Inflammatory macrophage treated with lipopolysaccharide for 4 hours (primary cell): Measurements from ENCODE around the gene DAB2IP.
A peak's percentile ranks its signal among the peaks of the same experiment; 100 is the strongest.

ENCODE experiments used
- DNase-seq: peaks from one replicate; pipeline ENCODE4 v3.0.0-alpha.2; 2020

Gene DAB2IP

GRCh38 chr9:121686930-121687541, 35.6 kb downstream of the DAB2IP start:
- peak; percentile 55 for DNase-seq

- no peak for DNase-seq
These were observed 36.8 kb downstream of the DAB2IP start for GRCh38 chr9:121688146-121688680.

DNA sequence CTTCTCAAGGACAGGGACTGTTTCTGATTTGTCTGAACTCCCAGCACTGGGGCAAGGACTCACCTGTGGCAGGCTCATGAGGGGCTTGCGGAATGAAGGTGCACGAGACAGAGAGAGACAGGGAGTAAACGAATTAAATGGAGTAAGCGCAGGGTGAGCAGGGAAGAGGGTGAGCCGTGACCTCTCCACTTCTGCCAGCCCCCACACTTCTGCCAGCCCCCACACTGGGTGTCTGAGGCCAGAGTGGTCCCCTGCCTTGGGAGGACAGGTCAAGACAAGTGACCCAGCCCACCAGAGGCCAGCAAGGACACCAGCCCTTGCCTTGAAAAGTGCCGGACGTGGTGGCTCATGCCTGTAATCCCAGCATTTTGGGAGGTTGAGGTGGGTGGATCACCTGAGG, 37.2 kb downstream of the DAB2IP start:
- no peak for DNase-seq

DNA sequence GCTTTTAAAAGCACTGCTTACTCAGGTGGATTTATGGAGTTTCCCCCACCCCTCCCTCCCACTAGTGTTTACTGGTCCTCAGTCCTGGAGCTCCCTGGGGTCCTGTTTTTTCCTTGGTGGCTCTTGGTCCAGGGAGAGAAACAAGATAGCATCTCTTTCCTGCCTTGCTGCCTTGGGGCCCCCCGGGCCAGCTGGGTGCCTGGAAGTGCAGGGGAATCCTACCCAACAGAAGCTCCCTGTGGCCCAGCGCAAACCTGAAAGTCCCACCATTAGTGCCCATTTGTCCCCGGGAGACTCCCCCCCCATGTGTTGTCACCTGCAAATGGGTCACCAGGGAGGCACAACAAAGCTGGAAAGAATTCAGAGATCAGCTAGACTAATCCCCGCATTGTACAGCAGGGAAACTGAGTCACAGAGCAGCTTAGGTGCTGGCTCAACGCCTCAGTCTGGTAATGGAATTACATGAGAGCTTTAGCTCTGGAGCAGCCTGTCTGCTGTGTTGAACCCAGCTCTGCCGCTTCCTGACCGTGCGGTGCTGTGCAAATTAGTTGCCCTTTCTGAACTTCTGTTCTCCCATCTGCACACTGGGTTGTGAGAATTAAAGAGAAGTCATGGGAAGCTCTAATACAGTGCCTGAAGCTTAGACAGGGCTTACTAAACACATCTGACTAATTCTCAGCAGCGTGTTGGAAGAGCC, 38.2 kb downstream of the DAB2IP start:
- DNase-seq, result no peak

- DNase-seq, result no peak
These were observed 38.9 kb downstream of the DAB2IP start for GRCh38 chr9:121690316-121690715.

GRCh38 chr9:121690766-121691165, 39.3 kb downstream of the DAB2IP start:
- no peak for DNase-seq

- no peak for DNase-seq
These were observed 40.5 kb downstream of the DAB2IP start for GRCh38 chr9:121691890-121692289.

DNA sequence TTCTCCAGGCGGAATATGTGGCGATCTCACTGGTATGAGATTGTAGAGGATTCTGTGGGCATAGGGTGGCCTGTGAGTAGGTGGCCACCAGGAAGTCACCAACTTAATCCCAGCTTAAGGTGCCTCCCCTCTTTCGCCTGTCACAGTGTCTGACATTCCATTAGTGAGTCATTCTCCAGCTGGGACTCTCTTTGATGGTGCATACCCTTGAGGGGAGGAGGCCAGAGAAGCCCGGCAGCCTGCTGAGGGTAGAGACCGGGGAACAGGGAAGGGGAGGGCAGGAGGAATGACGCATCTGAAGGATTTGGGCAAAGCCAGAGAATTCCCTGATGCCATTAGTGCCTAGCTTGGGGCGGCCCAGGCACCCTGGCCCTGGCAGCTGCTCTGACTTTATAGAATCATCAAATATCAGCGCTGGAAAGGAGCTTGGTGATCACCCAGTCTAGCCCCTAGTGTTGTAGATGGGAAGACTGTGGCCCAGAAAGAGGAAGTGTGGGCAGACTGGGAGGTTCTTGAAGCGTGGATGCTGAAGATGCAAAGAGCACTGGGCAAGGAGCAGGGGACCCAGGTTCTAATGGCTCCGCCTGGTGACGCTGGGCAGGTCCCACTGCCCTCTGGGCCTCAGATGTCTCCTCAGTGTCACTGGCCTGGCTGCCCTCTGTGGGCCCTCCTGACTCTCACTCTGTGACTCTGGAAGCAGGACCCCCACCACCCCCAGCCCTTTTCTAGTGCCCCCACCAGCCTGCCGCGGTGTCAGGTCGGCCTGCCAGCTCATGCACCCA, 41.4 kb downstream of the DAB2IP start:
- no peak for DNase-seq

- no peak for DNase-seq
These were observed 41.9 kb downstream of the DAB2IP start for GRCh38 chr9:121693388-121693670.

DNA sequence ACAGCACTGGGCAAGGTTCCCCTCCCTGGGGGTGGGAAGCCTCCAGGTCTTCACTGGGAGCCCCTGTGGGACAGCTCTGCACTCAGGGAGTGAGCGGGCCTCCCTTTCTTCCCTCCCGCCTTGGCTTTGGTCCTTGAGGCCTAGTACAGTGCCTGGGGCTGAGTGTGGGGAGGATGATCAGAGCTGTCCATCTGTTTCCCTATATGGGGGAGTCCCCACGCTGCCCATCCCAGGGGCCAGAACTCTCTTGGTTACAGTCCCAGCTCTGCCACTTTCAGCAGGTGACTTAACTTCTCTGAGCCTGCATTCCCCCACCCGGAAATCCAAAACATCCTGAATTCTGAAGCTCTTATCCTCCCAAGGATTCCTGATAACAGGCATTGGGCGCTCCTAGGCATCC, 42.6 kb downstream of the DAB2IP start:
- DNase-seq, result no peak

DNA sequence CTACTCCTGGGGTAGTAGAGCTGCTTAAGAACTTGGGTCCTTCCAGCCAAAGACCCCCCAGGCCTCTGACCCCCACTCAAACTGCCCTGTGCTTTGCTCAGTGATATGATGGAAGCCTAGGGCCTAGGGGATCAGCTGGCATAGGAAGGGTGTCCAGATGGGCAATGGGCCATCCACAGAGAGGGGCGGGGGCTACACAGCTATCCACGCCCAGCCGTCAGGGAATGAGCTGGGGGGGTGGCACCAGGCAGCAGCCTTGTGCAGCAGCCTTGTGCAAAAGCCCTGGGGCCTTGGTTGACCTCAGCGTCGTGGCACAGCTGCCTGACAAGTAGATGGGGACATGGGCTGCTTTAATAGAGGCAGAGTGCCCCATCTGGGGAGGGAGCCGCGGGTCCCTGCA, 43.2 kb downstream of the DAB2IP start:
- no peak for DNase-seq

- DNase-seq, result no peak
These were observed 45.5 kb downstream of the DAB2IP start for GRCh38 chr9:121696930-121697329.

- peak; percentile 6 for DNase-seq
These were observed 47.5 kb downstream of the DAB2IP start for GRCh38 chr9:121698627-121699570.

DNA sequence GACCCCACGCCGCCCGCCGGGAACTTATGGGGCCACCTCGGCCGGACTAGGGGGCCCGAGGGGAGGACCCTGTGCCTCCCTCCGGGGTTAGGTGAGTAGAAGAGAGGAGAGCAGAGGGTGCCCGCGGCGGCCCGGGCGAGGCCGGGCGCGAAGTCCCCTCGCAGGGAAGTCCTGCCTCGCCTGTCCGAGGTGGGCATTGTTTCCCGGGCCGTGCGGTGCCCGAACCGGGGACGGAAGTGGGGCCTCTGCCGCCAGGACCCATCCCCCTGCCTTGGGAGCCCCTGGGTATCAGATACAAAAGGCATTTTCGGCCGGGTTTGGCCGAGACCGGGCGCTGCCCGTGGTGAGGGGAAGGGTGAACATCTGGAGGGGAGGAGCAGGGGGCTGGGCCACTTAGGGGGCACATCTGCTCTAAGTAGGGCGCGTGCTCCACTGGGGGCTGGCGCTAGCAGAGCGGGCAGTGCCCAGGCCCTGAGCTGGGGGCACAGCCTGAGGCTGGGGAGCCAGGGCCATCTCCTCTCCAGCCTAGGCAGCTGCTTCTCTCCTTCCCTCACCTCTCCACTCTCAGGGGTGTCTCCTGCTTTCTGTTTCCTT, 48.2 kb downstream of the DAB2IP start:
- DNase-seq, result no peak

GRCh38 chr9:121700165-121700831, 48.9 kb downstream of the DAB2IP start:
- DNase-seq, result peak; percentile 11

DNA sequence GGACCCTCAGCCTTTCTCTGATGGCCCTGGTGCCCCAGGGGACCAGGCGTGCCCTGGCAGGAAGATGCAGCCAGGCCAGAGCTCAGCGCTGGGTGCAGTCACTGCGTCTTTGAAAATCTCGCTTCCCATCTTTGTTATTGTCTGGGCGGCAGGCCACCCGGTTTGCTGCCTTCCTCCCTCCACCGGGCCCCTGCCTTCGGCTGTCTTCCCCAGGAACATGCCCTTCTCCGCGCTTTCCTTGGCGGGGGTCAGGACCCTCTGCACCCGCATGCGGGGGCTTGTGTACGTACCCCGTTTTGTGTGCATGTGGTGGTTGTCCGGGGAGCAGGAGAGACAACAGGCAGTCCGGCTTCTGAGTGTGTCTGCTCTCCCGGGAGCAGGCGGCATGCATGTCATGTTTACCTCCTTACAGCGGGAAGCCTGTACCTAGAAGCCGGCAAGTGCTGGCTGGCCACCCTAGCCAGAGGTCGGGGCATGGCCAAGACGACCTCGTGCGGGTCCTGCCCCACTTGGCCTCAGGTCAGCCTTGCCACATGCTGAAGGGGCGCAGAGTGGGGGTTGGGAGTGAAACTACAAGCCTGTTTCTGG, 49.5 kb downstream of the DAB2IP start:
- DNase-seq, result no peak

DNA sequence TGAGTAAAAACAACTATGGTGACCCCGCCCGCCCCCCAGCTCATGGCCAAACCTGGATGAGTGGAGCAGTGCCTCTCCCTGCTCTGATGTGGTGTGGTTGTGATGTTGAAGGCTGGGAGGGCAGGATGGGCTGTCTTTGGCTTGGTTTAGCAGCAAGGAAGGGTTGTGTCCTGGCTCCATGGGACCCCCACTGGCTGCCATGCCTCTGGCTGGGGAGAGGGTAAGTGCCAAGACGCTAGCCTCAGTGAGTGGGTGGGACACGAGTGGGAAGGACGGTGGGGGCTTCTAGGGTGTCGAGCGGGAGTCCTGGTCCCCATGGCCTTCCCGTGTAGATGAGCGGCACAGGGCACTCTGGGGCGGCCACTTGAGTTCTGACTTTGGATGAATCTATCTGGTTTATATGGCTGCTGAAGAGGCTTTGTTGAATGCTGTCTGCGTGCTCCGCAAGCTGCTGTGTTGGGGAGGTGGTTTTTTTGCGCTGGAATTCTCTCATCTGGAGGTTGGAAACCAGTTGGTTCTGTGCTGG, 50.4 kb downstream of the DAB2IP start:
- no peak for DNase-seq

- DNase-seq, result no peak
These were observed 51.7 kb downstream of the DAB2IP start for GRCh38 chr9:121703014-121703734.

GRCh38 chr9:121704281-121704680, 52.8 kb downstream of the DAB2IP start:
- no peak for DNase-seq

- DNase-seq, result no peak
These were observed 54.8 kb downstream of the DAB2IP start for GRCh38 chr9:121706149-121706750.
